Stimulated activated CD4-positive, alpha-beta T cell treated with anti-CD3 and anti-CD28 coated beads, Interleukin-12 subunit alpha, Interleukin-12 subunit beta, amount 100 ng/mL, for 48 hours (primary cell): ENCODE measurements around the gene SART3.

Experiments
- DNase-seq, 3 donors: peaks; one replicate each; pipeline ENCODE4 v3.0.0-alpha.2; 2020; ENCODE audit warnings: low read depth in 2 of 3, low spot score in 1 of 3

Gene SART3

GRCh38 chr12:108526482-108527165, 34.3 kb downstream of the SART3 start:
- no peak for DNase-seq

- no peak for DNase-seq
These were observed 35.3 kb downstream of the SART3 start for GRCh38 chr12:108525681-108526080.

GRCh38 chr12:108523365-108523764, 37.6 kb downstream of the SART3 start:
- DNase-seq, result no peak

DNA sequence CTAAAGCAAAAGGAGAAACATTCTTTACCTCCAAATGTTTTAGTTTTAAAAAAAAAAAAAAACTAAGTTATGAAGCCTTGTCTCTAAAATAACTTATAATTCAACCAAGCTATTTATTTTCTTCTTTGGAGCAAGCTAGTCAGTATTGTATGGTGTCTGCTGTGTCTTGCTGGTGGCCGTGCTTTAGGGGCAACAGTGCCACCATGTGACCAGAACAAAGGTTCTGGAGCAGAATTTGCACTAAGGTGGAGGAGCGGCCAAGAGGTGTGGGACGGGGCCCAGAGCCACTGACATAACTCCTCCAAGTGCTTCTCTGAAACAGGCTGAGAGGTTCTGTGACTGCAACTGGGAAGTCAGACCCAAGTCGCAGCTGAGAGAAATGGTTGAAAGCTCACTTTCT, 41.4 kb downstream of the SART3 start:
- DNase-seq, result no peak

- DNase-seq, result no peak
These were observed 42.1 kb downstream of the SART3 start for GRCh38 chr12:108518716-108519496.

- DNase-seq, result no peak
These were observed 42.8 kb downstream of the SART3 start for GRCh38 chr12:108518101-108518715.

GRCh38 chr12:108517288-108518100, 43.5 kb downstream of the SART3 start:
- no peak for DNase-seq

- no peak for DNase-seq
These were observed 44.3 kb downstream of the SART3 start for GRCh38 chr12:108516511-108517275.

DNA sequence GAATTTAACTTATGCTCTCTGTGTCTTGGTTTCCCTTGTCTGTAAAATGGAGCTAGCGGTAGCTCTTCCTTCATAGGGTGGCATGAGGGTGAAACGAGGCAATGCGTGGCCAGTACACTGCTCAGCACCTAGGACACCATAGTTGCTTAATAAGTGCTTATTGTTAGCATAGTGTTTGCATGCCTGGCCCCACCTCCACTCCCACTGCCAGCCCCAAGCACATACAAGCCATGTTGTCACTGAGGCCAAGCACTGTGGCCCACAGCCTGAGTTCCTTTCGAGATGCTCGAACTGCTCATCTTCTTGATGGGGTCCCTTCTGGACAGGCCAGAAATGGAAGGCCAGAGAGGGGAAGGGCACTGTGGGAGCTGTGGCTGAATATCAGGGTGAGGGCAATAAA, 45.1 kb downstream of the SART3 start:
- no peak for DNase-seq

DNA sequence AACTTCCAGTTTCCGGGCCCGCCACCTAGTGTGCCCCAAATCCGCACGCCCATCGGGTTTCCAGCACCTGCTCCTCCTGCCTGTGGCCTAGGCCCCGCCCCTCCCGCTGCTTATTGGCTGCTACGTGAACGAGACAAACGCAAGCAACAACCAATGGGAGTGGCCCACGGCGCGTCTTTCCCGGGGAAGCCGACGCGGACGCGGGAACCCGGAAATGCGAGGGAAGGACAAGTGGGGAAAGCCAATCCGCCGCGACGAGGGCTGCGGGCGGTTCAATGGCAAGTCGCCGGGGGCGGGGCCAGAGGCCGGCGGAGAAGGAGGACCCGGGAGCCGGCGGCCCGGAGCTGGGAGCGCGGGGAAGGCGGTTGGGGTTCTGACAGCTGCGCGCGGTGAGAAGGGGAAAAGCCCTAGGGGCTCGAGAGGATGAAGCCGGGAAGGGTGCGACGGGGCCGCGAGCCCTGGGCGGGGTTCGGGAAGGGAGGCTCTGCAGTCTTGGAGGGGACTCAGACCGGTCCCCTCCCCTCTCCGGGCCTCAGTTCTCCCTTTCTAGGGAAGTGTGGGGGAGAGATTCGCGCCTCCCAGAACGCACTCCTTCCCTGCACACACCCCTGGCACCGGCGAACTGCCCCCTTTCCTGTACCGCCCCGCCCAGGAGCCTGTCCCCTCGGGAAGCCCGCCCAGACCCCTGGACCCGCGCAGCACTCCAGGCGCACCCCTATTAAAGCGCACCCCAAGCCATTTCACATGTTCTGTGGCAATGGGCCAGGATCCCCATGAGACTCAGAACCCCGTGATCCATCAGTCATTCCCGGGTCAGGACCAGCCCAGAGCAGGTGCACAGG, 45.8 kb downstream of the SART3 start, which contains the start of gene FICD:
Gene FICD (plus strand): TSS at position 305 of the 842 bp plus-strand sequence. CDS start 1,696 bp downstream, outside the sequence.
- DNase-seq, result peak; percentile 99 to 100 (median 99)

GRCh38 chr12:108514468-108514972, 46.5 kb downstream of the SART3 start:
- no peak for DNase-seq

- peak; percentile 56 to 76 (median 67) for DNase-seq
These were observed 49.1 kb downstream of the SART3 start for GRCh38 chr12:108511633-108512540.

DNA sequence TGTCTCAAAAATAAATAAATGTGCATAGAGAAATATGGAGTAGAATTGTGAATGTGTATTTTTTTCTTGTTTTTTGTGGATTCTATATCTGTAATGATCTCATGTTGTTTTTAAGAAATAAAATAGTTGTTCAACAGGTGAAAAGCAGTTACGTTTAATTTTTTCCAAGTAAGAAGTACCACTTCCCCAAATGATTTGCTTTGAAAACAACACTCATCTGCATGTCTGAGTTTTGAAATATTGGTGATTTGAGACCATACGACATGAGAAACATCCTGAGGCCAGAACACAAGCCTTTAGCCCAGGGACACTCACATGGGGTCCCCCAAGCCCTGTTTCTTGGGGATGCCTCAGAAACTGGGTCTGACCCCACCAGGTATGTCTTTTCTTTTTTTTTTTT, 50.1 kb downstream of the SART3 start:
- DNase-seq, result no peak

DNA sequence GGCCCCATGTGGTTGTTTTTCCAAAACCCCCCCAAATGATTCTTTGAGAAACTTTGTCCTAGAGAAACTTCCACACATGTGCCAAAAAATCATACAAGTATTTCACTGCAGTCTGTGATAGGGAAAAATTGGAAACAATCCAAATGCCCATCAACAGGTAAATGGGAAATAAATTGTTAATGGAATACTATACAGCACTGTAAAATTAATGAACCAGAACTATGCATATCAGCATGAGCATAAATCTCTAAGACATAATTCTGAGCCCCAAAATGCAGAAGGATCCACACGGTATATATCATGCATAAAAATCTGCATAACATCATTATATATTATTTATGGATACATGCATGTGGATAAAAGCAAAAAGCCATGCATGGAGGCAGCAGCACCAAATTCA, 51.2 kb downstream of the SART3 start:
- no peak for DNase-seq

- DNase-seq, result no peak
These were observed 52.9 kb downstream of the SART3 start for GRCh38 chr12:108507971-108508642.

DNA sequence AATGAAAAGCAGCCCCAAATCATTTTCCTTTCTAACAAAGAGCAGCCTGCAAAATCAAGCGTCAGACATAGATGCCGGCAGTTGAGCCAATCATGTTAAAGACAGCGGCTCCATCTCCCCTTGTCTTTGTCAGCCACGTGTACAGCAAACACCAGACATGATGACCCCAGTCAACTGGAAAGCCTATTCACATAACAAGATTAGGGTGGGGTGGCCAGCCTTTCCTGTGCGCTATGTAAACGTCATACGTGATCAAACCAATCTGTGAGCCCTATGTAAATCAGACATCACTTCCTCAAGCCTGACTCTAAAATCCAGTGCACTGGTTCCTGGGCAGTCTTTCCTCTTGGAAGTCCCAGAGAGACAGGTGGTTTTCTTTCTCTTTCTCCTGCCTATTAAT, 55.8 kb downstream of the SART3 start:
- no peak for DNase-seq

GRCh38 chr12:108502922-108503321, 58.1 kb downstream of the SART3 start:
- no peak for DNase-seq

DNA sequence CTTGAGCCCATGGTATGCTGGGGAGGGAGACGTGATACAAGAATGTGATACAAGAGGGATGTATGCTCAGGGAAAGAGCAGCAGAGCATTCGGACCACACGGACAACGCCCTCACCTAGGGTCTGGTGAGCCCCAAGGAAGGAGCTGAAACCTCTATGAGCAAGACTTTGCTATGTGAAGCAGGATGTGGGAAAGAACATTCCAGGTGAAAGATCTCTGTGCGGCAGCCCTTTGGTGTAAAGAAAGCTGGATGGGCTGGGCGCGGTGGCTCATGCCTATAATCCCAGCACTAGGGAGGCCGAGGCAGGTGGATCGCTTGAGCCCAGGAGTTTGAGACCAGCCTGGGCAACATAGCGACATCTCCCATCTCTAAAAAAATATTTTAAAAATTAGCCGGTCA, 62.8 kb downstream of the SART3 start:
- DNase-seq, result no peak
